Fibroblast of the aortic adventitia (primary cell): Measurements from ENCODE around the gene EFEMP1. TPM values are rescaled to one million over a fixed set of nuclear protein-coding genes. Genes with fewer than 3 reads are reported as not detected.

Experiments used
- DNase-seq: peaks from one replicate; pipeline ENCODE4 v3.0.0-alpha.2; 2010; ENCODE audit warnings: low read depth
- H3K4me3 ChIP-seq: 2 replicates; pipeline ENCODE4 v1.5.1; 2011; ENCODE audit warnings: low read depth, mild to moderate bottlenecking, control low read depth, low read length, moderate library complexity
- CTCF ChIP-seq: IDR thresholded peaks from 2 replicates; pipeline ENCODE4 v1.5.1; 2011; ENCODE audit warnings: mild to moderate bottlenecking, low read length, control low read depth, inconsistent platforms; ENCODE audit not compliant: insufficient read depth
- total RNA-seq: library from RNA; depleted of rRNA; stranded (reverse); fragments of >200 nt; gene quantifications from 2 replicates; pipeline ENCODE4 v1.2.3, GENCODE V29; 2012; ENCODE audit warnings: low replicate concordance

The EFEMP1 gene
- total RNA-seq, 1 donor = 652 TPM

GRCh38 chr2:55936351-55936750, 12.8 kb upstream of the EFEMP1 start:
- TF ChIP-seq CTCF = no peak

GRCh38 chr2:55934337-55934736, 10.8 kb upstream of the EFEMP1 start:
- H3K4me3 ChIP-seq = no peak overlapping the region
- no peak for DNase-seq
- TF ChIP-seq CTCF = no peak

More at GRCh38 chr2:55936351-55936750, 12.8 kb upstream of the EFEMP1 start:
- H3K4me3 ChIP-seq = no peak overlapping the region
- no peak for DNase-seq

- no peak overlapping the region for H3K4me3 ChIP-seq
- DNase-seq = no peak
- no peak for TF ChIP-seq CTCF
These were observed 9.3 kb upstream of the EFEMP1 start for GRCh38 chr2:55932843-55933242.

GRCh38 chr2:55931281-55931680, 7.7 kb upstream of the EFEMP1 start:
- H3K4me3 ChIP-seq = no peak overlapping the region
- DNase-seq = no peak
- no peak for TF ChIP-seq CTCF

- H3K4me3 ChIP-seq = no peak overlapping the region
- DNase-seq = no peak
- TF ChIP-seq CTCF = no peak
These were observed 5.9 kb upstream of the EFEMP1 start for GRCh38 chr2:55929476-55929875.

- H3K4me3 ChIP-seq = no peak overlapping the region
- DNase-seq = no peak
- TF ChIP-seq CTCF = no peak
These were observed 3.4 kb upstream of the EFEMP1 start for GRCh38 chr2:55926974-55927373.

- no peak overlapping the region for H3K4me3 ChIP-seq
- no peak for DNase-seq
- TF ChIP-seq CTCF = no peak
These were observed 2.7 kb upstream of the EFEMP1 start for GRCh38 chr2:55926246-55926645.
